Mononuclear cell (primary cell): ENCODE results near the gene RBM42. TPM values are rescaled to one million over a fixed set of nuclear protein-coding genes. Genes with fewer than 3 reads are reported as not detected.
A peak's percentile ranks its signal among the peaks of the same experiment; 100 is the strongest.
"Not testable (repeated sequence)": the region's sequence is repeated elsewhere in the genome, so short reads cannot be mapped to it uniquely, and the experiment has no call there.

Experiments
- H3K27me3 ChIP-seq: 2 replicates; pipeline ENCODE4 v1.6.0; 2011; ENCODE audit warnings: low read length, control low read depth; ENCODE audit not compliant: insufficient read depth
- H3K4me1 ChIP-seq: 2 replicates; pipeline ENCODE4 v1.5.1; 2011; ENCODE audit warnings: mild to moderate bottlenecking, low read length, control low read depth; ENCODE audit not compliant: insufficient read depth
- H3K4me3 ChIP-seq: 2 replicates; pipeline ENCODE4 v1.5.1; 2011; ENCODE audit warnings: mild to moderate bottlenecking, low read length, moderate library complexity
- H3K9me3 ChIP-seq: 2 replicates; pipeline ENCODE4 v1.5.1; 2011; ENCODE audit warnings: low read depth, mild to moderate bottlenecking, control low read depth, low read length
- total RNA-seq: library from RNA; depleted of rRNA; stranded (reverse); fragments of >200 nt; gene quantifications from one replicate; pipeline ENCODE4 v1.2.3, GENCODE V29; 2012

Gene RBM42
- total RNA-seq, result 16.0 TPM

DNA sequence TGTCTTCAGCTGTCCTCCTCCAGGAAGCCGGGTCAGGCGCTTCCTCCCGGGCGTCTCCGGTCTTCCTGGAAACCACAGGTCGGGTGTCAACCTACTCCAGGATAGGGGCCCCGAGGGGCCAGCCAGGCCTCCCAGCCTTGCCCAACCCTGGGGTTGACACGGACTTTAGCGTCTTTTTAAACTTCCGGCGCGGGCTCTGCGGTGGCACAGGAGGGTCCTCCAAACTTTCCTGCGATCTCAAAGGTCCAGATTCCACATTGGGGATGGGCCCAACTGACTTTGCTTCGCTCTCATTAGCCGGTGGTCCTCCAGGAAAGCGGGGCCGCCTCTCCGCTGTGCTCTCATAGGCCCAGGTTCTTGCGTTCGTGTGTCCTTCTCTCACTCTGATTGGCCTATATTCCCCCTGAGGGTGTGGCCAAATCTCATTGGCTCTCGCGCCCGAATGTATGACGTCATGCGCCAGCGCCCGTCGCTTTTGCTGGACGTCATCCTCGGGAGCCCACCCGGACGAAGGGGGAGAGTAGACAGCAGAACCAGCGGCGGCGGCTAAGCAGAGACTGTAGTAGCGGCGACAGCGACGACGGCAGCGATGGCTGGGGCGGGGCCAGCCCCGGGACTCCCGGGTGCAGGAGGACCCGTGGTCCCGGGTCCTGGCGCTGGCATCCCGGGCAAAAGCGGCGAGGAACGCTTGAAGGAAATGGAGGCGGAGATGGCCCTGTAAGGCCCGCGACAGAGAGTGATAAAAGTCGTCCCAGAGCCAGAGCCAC is at the start of gene RBM42:
TSS of gene RBM42 (plus strand) at position 472 of the 767 bp plus-strand sequence. CDS start at position 590, 118 bp downstream.
- no peaks in the 10 kb centered on the region for H3K9me3 ChIP-seq
- H3K4me1 ChIP-seq, result peaks cover 15% of the 10 kb centered on the region
- H3K27me3 ChIP-seq, result no peaks in the 10 kb centered on the region
- peak within 1 kb of the TSS; percentile 88 for H3K4me3 ChIP-seq

DNA sequence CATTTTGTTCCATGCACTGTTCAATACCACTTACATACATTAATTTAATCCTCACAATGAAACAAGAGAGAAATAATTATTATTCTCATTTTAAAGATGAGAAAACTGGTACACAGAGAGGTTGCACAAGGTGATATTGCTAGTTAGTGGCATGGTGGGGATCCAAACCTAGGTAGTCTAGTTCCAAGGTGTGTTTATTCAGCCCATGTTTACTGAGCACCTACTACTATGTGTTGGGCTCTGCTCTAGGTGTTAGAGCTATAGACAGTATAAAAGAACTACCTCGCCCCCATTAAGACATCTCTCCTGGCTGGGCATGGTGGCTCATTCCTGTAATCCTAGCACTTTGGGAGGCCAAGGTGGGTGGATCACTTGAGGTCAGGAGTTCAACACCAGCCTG is 46.1 kb upstream of the RBM42 start:
- Histone ChIP-seq H3K9me3 (no peaks in the 10 kb centered on the region), H3K4me1 (no peaks in the 10 kb centered on the region), H3K4me3 (no peak overlapping the region), H3K27me3 (no peaks in the 10 kb centered on the region)

GRCh38 chr19:35585848-35586247 is 43.0 kb upstream of the RBM42 start, which contains the start of gene PMIS2:
Gene PMIS2 (plus strand): TSS chr19:35586173. CDS start chr19:35586260, 87 bp downstream.
- H3K27me3 ChIP-seq, result no peaks in the 10 kb centered on the region

DNA sequence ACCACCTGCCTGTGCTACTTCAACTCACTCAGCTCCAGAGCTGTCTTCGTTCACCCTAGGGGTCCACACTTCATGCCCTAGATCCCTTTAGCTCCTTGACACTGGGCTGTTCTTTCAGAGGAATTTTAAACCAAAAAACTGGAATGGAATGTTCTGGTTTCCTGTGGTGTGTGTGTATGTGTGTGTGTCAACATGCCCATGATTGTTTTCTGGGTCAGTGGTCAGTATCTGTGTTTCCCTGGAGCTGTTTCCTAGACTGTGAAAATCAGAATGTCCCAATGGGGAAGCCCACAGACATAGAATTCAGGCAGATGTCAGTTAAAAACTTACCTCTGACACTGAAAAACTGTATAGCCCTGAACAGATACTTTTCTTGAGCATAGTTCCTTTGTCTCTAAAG is 41.5 kb upstream of the RBM42 start:
- Histone ChIP-seq H3K4me1 (no peaks in the 10 kb centered on the region), H3K4me3 (no peak overlapping the region), H3K9me3 (no peaks in the 10 kb centered on the region), H3K27me3 (no peaks in the 10 kb centered on the region)

More at GRCh38 chr19:35585848-35586247, 43.0 kb upstream of the RBM42 start, which contains the start of gene PMIS2:
- Histone ChIP-seq H3K4me1 (no peaks in the 10 kb centered on the region), H3K9me3 (no peaks in the 10 kb centered on the region), H3K4me3 (no peak within 1 kb of the TSS)

DNA sequence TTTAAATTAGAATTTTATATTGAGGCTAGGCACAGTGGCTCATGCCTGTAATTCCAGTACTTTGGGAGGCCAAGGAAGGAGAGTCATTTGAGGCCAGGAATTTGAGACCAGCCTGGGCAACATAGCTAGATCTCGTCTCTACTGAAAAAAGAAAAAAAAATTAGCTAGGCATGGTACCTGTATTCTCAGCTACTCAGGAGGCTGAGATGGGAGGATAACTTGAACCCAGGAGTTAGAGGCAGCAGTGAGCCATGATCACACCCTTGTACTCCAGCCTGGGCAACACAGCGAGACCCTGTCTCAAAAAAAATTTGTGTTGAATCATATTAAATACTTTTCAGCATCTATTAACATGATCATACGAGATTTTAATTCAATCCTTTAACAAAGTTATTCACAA is 38.0 kb upstream of the RBM42 start:
- H3K9me3 ChIP-seq, result no peaks in the 10 kb centered on the region
- H3K27me3 ChIP-seq, result no peaks in the 10 kb centered on the region
- no peak overlapping the region for H3K4me3 ChIP-seq
- no peaks in the 10 kb centered on the region for H3K4me1 ChIP-seq

GRCh38 chr19:35592226-35592625 is 36.6 kb upstream of the RBM42 start:
- Histone ChIP-seq H3K4me1 (no peaks in the 10 kb centered on the region), H3K27me3 (no peaks in the 10 kb centered on the region), H3K4me3 (no peak overlapping the region), H3K9me3 (no peaks in the 10 kb centered on the region)

- H3K4me3 ChIP-seq, H3K9me3 ChIP-seq, H3K4me1 ChIP-seq: not testable (repeated sequence)
Observed at GRCh38 chr19:35595026-35595425, 33.8 kb upstream of the RBM42 start.

DNA sequence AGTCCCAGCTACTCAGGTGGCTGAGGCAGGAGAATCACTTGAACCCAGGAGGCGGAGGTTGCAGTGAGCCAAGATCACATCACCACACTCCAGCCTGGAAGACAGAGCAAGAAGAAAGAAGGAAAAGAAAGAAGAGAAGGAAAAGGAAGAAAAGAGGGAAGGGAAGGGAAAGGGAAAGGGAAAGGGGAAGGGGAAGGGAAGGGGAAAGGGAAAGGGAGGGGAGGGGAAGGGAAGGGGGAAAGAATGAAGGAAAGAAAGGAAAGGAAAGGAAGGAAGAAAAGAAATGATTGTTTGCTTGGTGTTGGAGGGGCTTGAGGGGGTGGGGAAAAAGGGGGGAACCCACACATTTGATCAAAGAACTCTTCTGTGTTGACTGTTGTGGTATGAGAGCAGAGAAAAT is 32.9 kb upstream of the RBM42 start:
- Histone ChIP-seq H3K9me3 (no peaks in the 10 kb centered on the region), H3K4me1 (no peaks in the 10 kb centered on the region), H3K4me3 (no peak overlapping the region), H3K27me3 (no peaks in the 10 kb centered on the region)

More at GRCh38 chr19:35595026-35595425, 33.8 kb upstream of the RBM42 start:
- not testable (repeated sequence) for H3K27me3 ChIP-seq

DNA sequence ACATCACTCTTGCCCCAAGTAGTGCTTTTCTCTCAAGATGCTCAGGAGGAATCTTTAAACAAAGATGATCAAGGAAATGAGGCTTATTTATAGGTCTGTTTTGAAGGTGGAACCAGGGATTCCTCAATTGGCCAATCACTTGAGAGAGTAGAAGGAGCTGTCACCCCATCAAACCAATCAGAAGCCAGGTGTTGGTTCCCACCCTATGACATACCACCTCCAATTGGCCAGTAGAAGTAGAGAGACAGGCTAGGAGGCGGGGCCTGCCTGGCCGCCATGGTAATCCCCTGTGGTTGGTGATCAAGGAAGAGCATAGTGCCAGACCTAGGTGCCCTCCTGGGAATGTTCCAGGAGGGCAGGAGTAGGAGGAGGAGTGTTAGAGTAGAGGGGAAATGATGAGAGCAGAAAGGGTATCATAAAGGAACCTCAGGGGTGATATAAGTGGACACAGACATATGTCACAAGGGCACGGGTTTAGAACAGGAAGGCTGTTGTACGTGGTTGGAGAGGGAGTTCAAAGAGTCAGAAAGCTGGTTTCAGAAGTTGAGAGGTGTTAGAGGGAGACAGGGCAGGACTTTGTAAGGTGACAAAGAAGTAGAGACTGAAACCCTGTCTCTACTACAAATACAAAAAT is 32.4 kb upstream of the RBM42 start:
- Histone ChIP-seq H3K27me3 (no peaks in the 10 kb centered on the region), H3K4me3 (no peak overlapping the region), H3K4me1 (no peaks in the 10 kb centered on the region), H3K9me3 (no peaks in the 10 kb centered on the region)

- Histone ChIP-seq H3K9me3 (no peaks in the 10 kb centered on the region), H3K4me3 (no peak overlapping the region), H3K27me3 (no peaks in the 10 kb centered on the region), H3K4me1 (no peaks in the 10 kb centered on the region)
Observed at GRCh38 chr19:35601971-35602370, 26.9 kb upstream of the RBM42 start.

DNA sequence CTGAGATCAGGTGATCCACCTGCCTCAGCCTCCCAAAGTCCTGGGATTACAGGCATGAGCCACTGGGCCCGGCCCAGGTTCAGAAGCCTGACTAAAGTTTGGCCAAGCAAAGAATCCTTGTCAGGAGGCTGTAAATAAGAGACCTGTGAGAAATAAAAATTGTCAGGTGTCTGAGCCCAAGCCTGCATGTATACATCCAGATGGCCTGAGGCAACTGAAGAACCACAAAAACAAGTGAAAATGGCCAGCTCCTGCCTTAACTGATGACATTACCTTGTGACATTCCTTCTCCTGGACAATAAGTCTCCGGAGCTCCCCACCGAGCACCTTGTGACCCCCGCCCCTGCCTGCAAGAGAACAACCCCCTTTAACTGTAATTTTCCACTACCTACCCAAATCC is 24.4 kb upstream of the RBM42 start:
- not testable (repeated sequence) for H3K9me3 ChIP-seq, H3K4me1 ChIP-seq, H3K27me3 ChIP-seq, H3K4me3 ChIP-seq

- not testable (repeated sequence) for H3K4me3 ChIP-seq, H3K27me3 ChIP-seq, H3K9me3 ChIP-seq
- H3K4me1 ChIP-seq, result peaks cover 23% of the 10 kb centered on the region
Observed at GRCh38 chr19:35607170-35607569, 21.7 kb upstream of the RBM42 start.

- Histone ChIP-seq H3K4me1 (peaks cover 26% of the 10 kb centered on the region), H3K4me3 (no peak overlapping the region), H3K9me3 (no peaks in the 10 kb centered on the region), H3K27me3 (no peaks in the 10 kb centered on the region)
Observed at GRCh38 chr19:35607661-35608060, 21.2 kb upstream of the RBM42 start.

DNA sequence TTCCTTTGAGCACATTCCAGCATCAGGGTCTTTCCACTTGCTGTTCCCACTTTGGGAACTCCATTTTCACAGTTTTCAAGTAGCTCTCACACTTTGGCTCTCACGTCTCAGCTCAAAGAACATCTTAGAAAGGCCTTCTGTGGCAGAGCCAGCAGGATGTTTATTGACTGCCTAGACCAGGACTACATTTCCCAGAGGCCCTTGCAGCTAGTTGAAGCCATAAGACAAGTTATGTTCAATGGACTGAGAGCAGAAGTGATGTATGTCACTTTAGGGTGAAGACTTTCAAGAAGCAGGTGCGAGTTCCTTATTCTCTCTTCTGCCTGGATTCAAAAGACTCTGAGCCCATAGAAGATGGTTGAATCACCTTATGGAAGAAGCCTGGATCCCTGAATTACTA is 20.6 kb upstream of the RBM42 start:
- Histone ChIP-seq H3K9me3 (no peaks in the 10 kb centered on the region), H3K4me1 (peaks cover 32% of the 10 kb centered on the region), H3K27me3 (no peaks in the 10 kb centered on the region), H3K4me3 (no peak overlapping the region)

DNA sequence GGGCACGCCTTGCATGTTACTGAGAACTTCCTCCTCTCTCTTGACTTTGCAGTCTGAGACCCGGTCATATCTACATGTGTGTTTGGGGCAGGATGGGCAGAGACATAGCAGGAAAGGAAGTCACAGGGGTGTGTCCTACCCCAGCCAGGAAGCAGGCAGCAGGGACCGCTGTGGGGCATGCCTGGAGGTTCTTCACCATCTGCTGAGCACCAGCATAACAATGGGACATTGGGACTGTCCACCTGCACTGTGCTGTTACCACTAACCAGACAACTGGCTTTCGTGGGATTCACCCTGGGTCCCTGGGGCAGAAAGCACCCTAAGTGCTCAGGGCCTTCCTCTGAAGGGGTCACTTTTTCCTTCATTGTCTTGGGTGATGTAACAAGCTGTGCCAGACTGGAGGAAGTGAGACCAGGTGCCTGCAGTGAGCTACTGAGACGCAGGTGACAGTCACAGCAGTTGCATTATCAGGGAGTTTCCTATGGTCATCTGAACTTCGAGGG is 18.9 kb upstream of the RBM42 start:
- H3K9me3 ChIP-seq, result no peaks in the 10 kb centered on the region
- peaks cover 35% of the 10 kb centered on the region for H3K4me1 ChIP-seq
- H3K27me3 ChIP-seq, result no peaks in the 10 kb centered on the region
- no peak overlapping the region for H3K4me3 ChIP-seq

DNA sequence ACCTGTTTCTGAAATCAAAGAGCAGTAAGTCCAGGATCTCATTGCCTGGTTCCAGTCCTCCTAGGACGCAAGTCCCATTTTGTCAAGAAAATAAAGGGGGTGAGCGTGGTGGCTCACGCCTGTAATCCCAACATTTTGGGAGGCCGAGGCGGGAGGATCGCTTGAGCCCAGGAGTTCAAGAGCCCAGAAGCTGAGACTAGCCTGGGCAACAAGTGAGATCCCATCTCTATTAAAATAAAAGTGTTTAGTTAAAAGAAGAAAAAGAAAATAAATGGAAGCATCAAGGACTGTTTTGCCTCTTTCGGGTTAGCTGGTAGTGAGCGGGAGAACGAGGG is 16.6 kb upstream of the RBM42 start:
- peaks cover 35% of the 10 kb centered on the region for H3K4me1 ChIP-seq
- no peaks in the 10 kb centered on the region for H3K9me3 ChIP-seq
- H3K4me3 ChIP-seq, result peak overlapping the region; percentile 62
- no peaks in the 10 kb centered on the region for H3K27me3 ChIP-seq
